Testis (tissue), 3 donors: ENCODE data around the gene INPP4A. TPM values are rescaled to one million over a fixed set of nuclear protein-coding genes. Genes with fewer than 3 reads are reported as not detected.
A peak's percentile ranks its signal among the peaks of the same experiment; 100 is the strongest.

ENCODE experiments used
- DNase-seq: peaks from one replicate; pipeline ENCODE4 v3.0.0-alpha.2; 2019
- H3K27ac ChIP-seq, 2 donors: fragments of 200-600 bp; sonication (generic); one replicate each; pipeline ENCODE4 v1.5.1; 2019
- H3K27me3 ChIP-seq: fragments of 200-600 bp; sonication (generic); one replicate; pipeline ENCODE4 v1.5.1; 2019
- H3K36me3 ChIP-seq: fragments of 200-600 bp; sonication (generic); one replicate; pipeline ENCODE4 v1.5.1; 2017; ENCODE audit warnings: low read depth; ENCODE audit errors: missing control alignments
- H3K4me1 ChIP-seq: fragments of 200-600 bp; sonication (generic); one replicate; pipeline ENCODE4 v1.5.1; 2019
- H3K4me3 ChIP-seq, 2 donors: fragments of 200-600 bp; sonication (generic); one replicate each; pipeline ENCODE4 v1.5.1; 2017 to 2019
- H3K9me3 ChIP-seq: fragments of 200-600 bp; sonication (generic); one replicate; pipeline ENCODE4 v1.5.1; 2017
- POLR2A ChIP-seq: fragments of 450-650 bp; IDR thresholded peaks from one replicate; pipeline ENCODE4 v1.6.1; 2017; ENCODE audit warnings: antibody characterized with exemption, mild to moderate bottlenecking, moderate library complexity
- WGBS, 2 donors: methylation state at CpG; one replicate each; pipeline ENCODE4 v1.1.5; 2018; 5-methylcytosine and 5-hydroxymethylcytosine counted together
- intact Hi-C: fragments of 100-400 bp; cut with DNase I; formaldehyde crosslinking; loops from one replicate; pipeline ENCODE4 v1.15.1; 2023; ENCODE audit warnings: low total_unique reads
- polyA plus RNA-seq: library from polyadenylated mRNA; stranded (reverse); fragments of 350-450 nt; fragmentation: Illumina TruSeq; extraction: RNeasy Lipid Tissue Mini Kit (QIAGEN cat#74804); gene quantifications from one replicate; pipeline ENCODE4 v1.2.3, GENCODE V29; 2014; ENCODE audit warnings: low read depth, low replicate concordance; ENCODE audit not compliant: insufficient read depth
- total RNA-seq, 2 donors: library from RNA; depleted of rRNA; stranded (reverse); fragments of >200 nt; gene quantifications; one replicate each; pipeline ENCODE4 v1.2.3, GENCODE V29; 2016
- TF ChIP-seq, protein P1 (sequence below), 3 experiments: fragments of 450-650 bp in 2 of 3; fragments of 200-600 bp in 1 of 3; sonication (generic) in 1 of 3; IDR thresholded peaks; one replicate each; pipeline ENCODE4 v1.5.1; 2016 to 2019; ENCODE audit warnings: antibody characterized with exemption in 3 of 3, mild to moderate bottlenecking in 2 of 3, moderate library complexity in 1 of 3

INPP4A gene
- total and polyA plus RNA-seq, 3 donors from 2014 or later = 13.3 to 42.9 (median 35.6) TPM

DNA sequence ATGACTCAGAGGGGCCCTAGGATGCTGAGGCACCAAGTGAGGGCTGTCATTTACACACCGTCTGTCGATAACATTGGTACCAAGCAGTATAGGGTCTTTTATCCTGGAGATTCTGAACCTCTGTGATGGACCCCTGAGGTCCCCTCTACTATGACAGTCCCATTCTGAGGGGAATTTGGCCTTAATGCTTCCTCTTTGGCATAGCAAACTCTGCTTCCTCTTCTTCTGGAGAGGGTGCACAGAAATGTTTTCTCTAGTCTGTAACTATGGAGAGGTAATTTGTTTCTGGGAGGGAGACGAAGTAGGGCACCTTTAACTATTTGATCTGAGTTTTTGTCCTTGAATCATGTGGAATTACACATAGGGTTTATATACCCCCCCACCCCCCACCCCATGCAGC lies 44.8 kb downstream of the INPP4A start:
- Histone ChIP-seq H3K27ac (no peak overlapping the region), H3K9me3 (no peaks in the 10 kb centered on the region), H3K4me1 (peaks cover 27% of the 10 kb centered on the region)

DNA sequence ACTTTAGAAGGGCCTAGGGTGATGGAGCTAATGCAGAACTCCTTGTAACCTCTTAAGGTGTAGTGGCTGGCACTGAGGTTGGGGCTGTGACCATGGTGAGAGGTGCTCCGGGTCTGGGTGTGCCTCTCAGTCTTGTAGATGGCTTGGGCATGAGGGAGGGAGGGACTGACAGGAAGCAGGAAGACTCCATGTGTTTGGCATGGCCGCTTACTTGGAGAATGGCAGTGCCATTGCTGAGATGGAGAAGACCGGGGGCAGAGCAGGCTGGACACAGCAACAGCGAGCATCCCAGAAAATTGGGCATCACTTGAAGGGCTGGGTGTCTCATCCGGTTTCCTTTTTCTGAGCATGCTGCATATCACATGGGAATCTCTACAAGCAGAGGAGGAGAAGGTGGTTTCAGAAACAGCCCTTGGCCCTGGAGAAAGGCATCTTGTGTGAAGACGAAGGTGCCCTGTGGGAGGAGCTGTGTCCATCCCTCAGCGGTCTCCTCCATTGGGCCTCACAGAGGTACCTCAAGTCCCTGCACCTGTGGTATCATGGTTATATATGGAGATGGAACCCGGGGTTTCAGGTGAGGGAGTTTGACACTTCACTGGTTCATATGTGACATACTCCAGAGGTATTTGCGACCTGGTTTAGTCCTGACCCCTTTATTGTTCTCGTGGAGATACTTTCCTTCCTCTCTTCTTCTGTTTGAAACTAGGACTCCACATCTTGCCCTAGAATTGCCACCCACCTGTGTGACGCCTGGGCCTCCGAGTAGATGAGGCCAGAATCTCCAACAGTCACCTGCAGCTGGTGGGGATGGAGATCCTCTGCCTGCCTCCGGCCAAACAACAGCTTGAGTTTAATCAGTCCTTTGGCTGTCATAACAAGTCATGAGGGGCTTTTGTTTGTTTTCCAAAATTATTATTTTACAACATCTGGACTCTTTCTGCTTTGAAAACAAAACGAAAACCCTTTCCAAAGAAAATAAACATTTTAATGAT lies 45.6 kb downstream of the INPP4A start:
- 69 to 78% methylated on average over 14 of the region's 14 CpGs for WGBS, 2 donors
- Histone ChIP-seq H3K27ac (peak overlapping the region; percentile 19 to 74), H3K36me3 (no peaks in the 10 kb centered on the region), H3K9me3 (no peaks in the 10 kb centered on the region), H3K27me3 (no peaks in the 10 kb centered on the region), H3K4me3 (no peak overlapping the region), H3K4me1 (peaks cover 27% of the 10 kb centered on the region)
- TF ChIP-seq, protein P1, sequence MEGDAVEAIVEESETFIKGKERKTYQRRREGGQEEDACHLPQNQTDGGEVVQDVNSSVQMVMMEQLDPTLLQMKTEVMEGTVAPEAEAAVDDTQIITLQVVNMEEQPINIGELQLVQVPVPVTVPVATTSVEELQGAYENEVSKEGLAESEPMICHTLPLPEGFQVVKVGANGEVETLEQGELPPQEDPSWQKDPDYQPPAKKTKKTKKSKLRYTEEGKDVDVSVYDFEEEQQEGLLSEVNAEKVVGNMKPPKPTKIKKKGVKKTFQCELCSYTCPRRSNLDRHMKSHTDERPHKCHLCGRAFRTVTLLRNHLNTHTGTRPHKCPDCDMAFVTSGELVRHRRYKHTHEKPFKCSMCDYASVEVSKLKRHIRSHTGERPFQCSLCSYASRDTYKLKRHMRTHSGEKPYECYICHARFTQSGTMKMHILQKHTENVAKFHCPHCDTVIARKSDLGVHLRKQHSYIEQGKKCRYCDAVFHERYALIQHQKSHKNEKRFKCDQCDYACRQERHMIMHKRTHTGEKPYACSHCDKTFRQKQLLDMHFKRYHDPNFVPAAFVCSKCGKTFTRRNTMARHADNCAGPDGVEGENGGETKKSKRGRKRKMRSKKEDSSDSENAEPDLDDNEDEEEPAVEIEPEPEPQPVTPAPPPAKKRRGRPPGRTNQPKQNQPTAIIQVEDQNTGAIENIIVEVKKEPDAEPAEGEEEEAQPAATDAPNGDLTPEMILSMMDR (IDR thresholded peaks at IDR 0.05) = no peak
- no peak for TF ChIP-seq POLR2A
- intact Hi-C loops = no loop called here
- DNase-seq = no peak

More for the DNA sequence above, 44.8 kb downstream of the INPP4A start:
- intact Hi-C loops = no loop called here
- H3K36me3 ChIP-seq = no peaks in the 10 kb centered on the region
- WGBS, 2 donors = 86 to 93% methylated on average over 3 of the region's 3 CpGs
- TF ChIP-seq, protein P1 (IDR thresholded peaks at IDR 0.05) = no peak
- TF ChIP-seq POLR2A = no peak
- H3K4me3 ChIP-seq = no peak overlapping the region
- no peak for DNase-seq
- no peaks in the 10 kb centered on the region for H3K27me3 ChIP-seq

DNA sequence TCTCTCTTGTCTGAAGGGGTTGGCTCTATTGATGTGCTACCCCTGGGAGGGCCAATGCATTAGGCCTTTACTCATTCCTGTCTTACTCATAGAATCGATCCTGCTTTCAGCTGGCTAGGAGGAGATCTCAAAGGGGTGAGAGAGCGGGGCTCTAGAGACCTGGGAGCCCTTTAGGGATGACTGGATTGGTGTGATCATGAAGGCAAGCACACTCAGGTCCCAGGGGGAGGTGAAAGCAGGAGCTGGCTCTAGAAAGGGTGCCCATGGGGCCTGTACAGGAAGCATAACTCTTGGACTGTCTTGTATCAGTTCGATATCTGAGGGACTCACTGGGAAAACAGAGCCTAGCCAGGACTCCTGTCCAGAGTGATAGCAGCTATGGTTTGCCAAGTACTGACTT lies 47.8 kb downstream of the INPP4A start:
- Histone ChIP-seq H3K27ac (peak overlapping the region in 1 of 2 donors; percentile 0), H3K27me3 (no peaks in the 10 kb centered on the region), H3K36me3 (no peaks in the 10 kb centered on the region), H3K4me3 (no peak overlapping the region), H3K9me3 (no peaks in the 10 kb centered on the region), H3K4me1 (peaks cover 20% of the 10 kb centered on the region)
- no peak for DNase-seq
- TF ChIP-seq POLR2A = no peak
- TF ChIP-seq, protein P1 (IDR thresholded peaks at IDR 0.05) = no peak
- WGBS, 2 donors = 62 to 70% methylated on average over 3 of the region's 3 CpGs
- intact Hi-C loops = no loop called here

DNA sequence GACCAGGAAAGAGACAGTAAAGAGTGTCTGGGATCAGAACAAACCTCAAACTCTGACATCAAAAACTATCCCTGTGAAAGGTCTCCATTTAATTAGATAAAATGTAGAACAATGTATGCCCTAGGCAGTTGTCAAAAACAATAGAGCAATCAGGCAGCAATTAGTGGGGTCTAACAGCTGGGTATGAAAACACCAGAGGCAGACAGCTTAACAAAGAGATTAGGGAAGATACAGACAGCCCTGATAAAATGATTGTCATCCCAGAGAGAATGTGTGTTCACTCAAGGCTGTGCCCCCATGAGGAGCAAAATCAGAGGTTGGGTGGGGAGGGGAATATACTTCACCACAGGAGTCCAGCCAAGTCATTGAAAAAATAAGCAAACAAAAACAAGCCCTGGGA lies 50.0 kb downstream of the INPP4A start:
- no peaks in the 10 kb centered on the region for H3K36me3 ChIP-seq
- H3K4me3 ChIP-seq = no peak overlapping the region
- DNase-seq = no peak
- intact Hi-C loops = no loop called here
- H3K4me1 ChIP-seq = peaks cover 30% of the 10 kb centered on the region
- H3K9me3 ChIP-seq = no peaks in the 10 kb centered on the region
- no peak overlapping the region for H3K27ac ChIP-seq
- TF ChIP-seq, protein P1 (IDR thresholded peaks at IDR 0.05) = no peak
- no peak for TF ChIP-seq POLR2A
- H3K27me3 ChIP-seq = no peaks in the 10 kb centered on the region
